Measurements from ENCODE around the gene VIT. TPM values are rescaled to one million over a fixed set of nuclear protein-coding genes. Genes with fewer than 3 reads are reported as not detected.

The VIT gene
- total RNA-seq, 2 donors from 2014 or later, result not detected

- ATAC-seq (replicated peaks), result no peak
- peaks cover 4% of the 10 kb centered on the region for H3K9me3 Mint-ChIP-seq
- no peaks in the 10 kb centered on the region for H3K36me3 Mint-ChIP-seq (ENCODE audit: low read depth)
- H3K4me3 Mint-ChIP-seq, result no peak overlapping the region
- no peaks in the 10 kb centered on the region for H3K4me1 Mint-ChIP-seq
- no peak overlapping the region for H3K27ac Mint-ChIP-seq
- H3K27me3 Mint-ChIP-seq, result peaks cover 20% of the 10 kb centered on the region
Measured at GRCh38 chr2:36710858-36711515, 14.5 kb downstream of the VIT start.

GRCh38 chr2:36711741-36712314, 15.3 kb downstream of the VIT start:
- H3K27ac Mint-ChIP-seq, result no peak overlapping the region
- ATAC-seq (replicated peaks), result no peak
- H3K9me3 Mint-ChIP-seq, result peaks cover 4% of the 10 kb centered on the region
- H3K4me3 Mint-ChIP-seq, result no peak overlapping the region
- peaks cover 18% of the 10 kb centered on the region for H3K27me3 Mint-ChIP-seq
- no peaks in the 10 kb centered on the region for H3K4me1 Mint-ChIP-seq
- H3K36me3 Mint-ChIP-seq (ENCODE audit: low read depth), result no peaks in the 10 kb centered on the region

GRCh38 chr2:36713310-36713709, 16.8 kb downstream of the VIT start:
- H3K9me3 Mint-ChIP-seq, result peaks cover 4% of the 10 kb centered on the region
- no peak overlapping the region for H3K27ac Mint-ChIP-seq
- no peak for ATAC-seq (replicated peaks)
- H3K36me3 Mint-ChIP-seq (ENCODE audit: low read depth), result no peaks in the 10 kb centered on the region
- H3K4me3 Mint-ChIP-seq, result no peak overlapping the region
- peaks cover 11% of the 10 kb centered on the region for H3K27me3 Mint-ChIP-seq
- H3K4me1 Mint-ChIP-seq, result no peaks in the 10 kb centered on the region

- Mint-ChIP-seq H3K4me3 (no peak overlapping the region), H3K27me3 (peaks cover 6% of the 10 kb centered on the region), H3K36me3 (ENCODE audit: low read depth) (no peaks in the 10 kb centered on the region), H3K9me3 (peaks cover 2% of the 10 kb centered on the region), H3K4me1 (no peaks in the 10 kb centered on the region), H3K27ac (no peak overlapping the region)
- no peak for ATAC-seq (replicated peaks)
Measured at GRCh38 chr2:36716111-36716510, 19.6 kb downstream of the VIT start.

- no peaks in the 10 kb centered on the region for H3K36me3 Mint-ChIP-seq (ENCODE audit: low read depth)
- H3K4me1 Mint-ChIP-seq, result no peaks in the 10 kb centered on the region
- no peak overlapping the region for H3K27ac Mint-ChIP-seq
- no peaks in the 10 kb centered on the region for H3K9me3 Mint-ChIP-seq
- no peak overlapping the region for H3K4me3 Mint-ChIP-seq
- ATAC-seq (replicated peaks), result no peak
- peaks cover 6% of the 10 kb centered on the region for H3K27me3 Mint-ChIP-seq
Measured at GRCh38 chr2:36717603-36718266, 21.2 kb downstream of the VIT start.

- H3K4me1 Mint-ChIP-seq, result no peaks in the 10 kb centered on the region
- H3K27me3 Mint-ChIP-seq, result peaks cover 13% of the 10 kb centered on the region
- H3K4me3 Mint-ChIP-seq, result no peak overlapping the region
- ATAC-seq (replicated peaks), result no peak
- no peaks in the 10 kb centered on the region for H3K9me3 Mint-ChIP-seq
- H3K36me3 Mint-ChIP-seq (ENCODE audit: low read depth), result no peaks in the 10 kb centered on the region
- H3K27ac Mint-ChIP-seq, result no peak overlapping the region
Measured at GRCh38 chr2:36727550-36727949, 31.0 kb downstream of the VIT start.

GRCh38 chr2:36729067-36729466, 32.6 kb downstream of the VIT start:
- Mint-ChIP-seq H3K27me3 (peaks cover 17% of the 10 kb centered on the region), H3K4me3 (no peak overlapping the region), H3K36me3 (ENCODE audit: low read depth) (no peaks in the 10 kb centered on the region), H3K9me3 (no peaks in the 10 kb centered on the region), H3K27ac (no peak overlapping the region), H3K4me1 (no peaks in the 10 kb centered on the region)
- ATAC-seq (replicated peaks), result no peak

- no peak overlapping the region for H3K4me3 Mint-ChIP-seq
- H3K27me3 Mint-ChIP-seq, result peaks cover 20% of the 10 kb centered on the region
- H3K9me3 Mint-ChIP-seq, result no peaks in the 10 kb centered on the region
- no peaks in the 10 kb centered on the region for H3K36me3 Mint-ChIP-seq (ENCODE audit: low read depth)
- no peak for ATAC-seq (replicated peaks)
- H3K27ac Mint-ChIP-seq, result no peak overlapping the region
- no peaks in the 10 kb centered on the region for H3K4me1 Mint-ChIP-seq
Measured at GRCh38 chr2:36731941-36732672, 35.6 kb downstream of the VIT start.

GRCh38 chr2:36732673-36733036, 36.1 kb downstream of the VIT start:
- ATAC-seq (replicated peaks), result no peak
- Mint-ChIP-seq H3K9me3 (no peaks in the 10 kb centered on the region), H3K27me3 (peaks cover 19% of the 10 kb centered on the region), H3K27ac (no peak overlapping the region), H3K36me3 (ENCODE audit: low read depth) (no peaks in the 10 kb centered on the region), H3K4me3 (no peak overlapping the region), H3K4me1 (no peaks in the 10 kb centered on the region)

GRCh38 chr2:36733215-36733614, 36.7 kb downstream of the VIT start:
- Mint-ChIP-seq H3K9me3 (no peaks in the 10 kb centered on the region), H3K27me3 (peaks cover 19% of the 10 kb centered on the region), H3K4me3 (no peak overlapping the region), H3K4me1 (no peaks in the 10 kb centered on the region), H3K27ac (no peak overlapping the region), H3K36me3 (ENCODE audit: low read depth) (no peaks in the 10 kb centered on the region)
- ATAC-seq (replicated peaks), result no peak

GRCh38 chr2:36734304-36734703, 37.8 kb downstream of the VIT start:
- Mint-ChIP-seq H3K27ac (no peak overlapping the region), H3K9me3 (no peaks in the 10 kb centered on the region), H3K4me3 (no peak overlapping the region), H3K36me3 (ENCODE audit: low read depth) (no peaks in the 10 kb centered on the region), H3K27me3 (peaks cover 19% of the 10 kb centered on the region), H3K4me1 (no peaks in the 10 kb centered on the region)
- no peak for ATAC-seq (replicated peaks)

GRCh38 chr2:36737131-36737750, 40.7 kb downstream of the VIT start:
- H3K36me3 Mint-ChIP-seq (ENCODE audit: low read depth), result no peaks in the 10 kb centered on the region
- no peak overlapping the region for H3K4me3 Mint-ChIP-seq
- H3K27ac Mint-ChIP-seq, result no peak overlapping the region
- no peak for ATAC-seq (replicated peaks)
- H3K27me3 Mint-ChIP-seq, result peaks cover 27% of the 10 kb centered on the region
- H3K9me3 Mint-ChIP-seq, result no peaks in the 10 kb centered on the region
- H3K4me1 Mint-ChIP-seq, result no peaks in the 10 kb centered on the region

- no peak overlapping the region for H3K4me3 Mint-ChIP-seq
- no peak for ATAC-seq (replicated peaks)
- H3K4me1 Mint-ChIP-seq, result no peaks in the 10 kb centered on the region
- H3K36me3 Mint-ChIP-seq (ENCODE audit: low read depth), result no peaks in the 10 kb centered on the region
- H3K27ac Mint-ChIP-seq, result no peak overlapping the region
- H3K27me3 Mint-ChIP-seq, result peaks cover 34% of the 10 kb centered on the region
- no peaks in the 10 kb centered on the region for H3K9me3 Mint-ChIP-seq
Measured at GRCh38 chr2:36740061-36740460, 43.6 kb downstream of the VIT start.

GRCh38 chr2:36741188-36741837, 44.8 kb downstream of the VIT start:
- ATAC-seq (replicated peaks), result no peak
- H3K27ac Mint-ChIP-seq, result no peak overlapping the region
- no peak overlapping the region for H3K4me3 Mint-ChIP-seq
- H3K4me1 Mint-ChIP-seq, result no peaks in the 10 kb centered on the region
- H3K27me3 Mint-ChIP-seq, result peaks cover 35% of the 10 kb centered on the region
- H3K9me3 Mint-ChIP-seq, result no peaks in the 10 kb centered on the region
- no peaks in the 10 kb centered on the region for H3K36me3 Mint-ChIP-seq (ENCODE audit: low read depth)

Measured in activated T-helper 17 cell treated with anti-CD3 and anti-CD28 coated beads, Interleukin-2, amount 50 U/mL, for 72 hours (primary cell).